ENCODE measurements around the gene CES3.

GRCh38 chr16:66950971-66951790, 9.9 kb upstream of the CES3 start:
- no peak for TF ChIP-seq MTF1 (CRISPR knock-in tag; IDR thresholded peaks at IDR 0.05; ENCODE audit: borderline replicate concordance)
- no peak for TF ChIP-seq TBP (optimal IDR thresholded peaks at IDR 0.05; ENCODE audit: low read depth, low read length)

All from K562 (cell line).